IMR-90 (cell line): ENCODE results near the gene SNRPD3. TPM values are rescaled to one million over a fixed set of nuclear protein-coding genes. Genes with fewer than 3 reads are reported as not detected.
"Not testable (repeated sequence)": the region's sequence is repeated elsewhere in the genome, so short reads cannot be mapped to it uniquely, and the experiment has no call there.

Source experiments
- ATAC-seq: fragments of 200-7000 bp; cut with Tn5 transposase; 2 replicates; pipeline ENCODE4 v1.9.1; 2020; ENCODE audit warnings: low read depth, mild to moderate bottlenecking, moderate library complexity
- BruUV-seq: library from RNA; stranded (reverse); fragments of 400-500 nt; replicated peaks from 2 replicates; lab custom pipeline; 2021; lab: Mats Ljungman, UMichigan
- CTCF ChIA-PET: fragments of 300-600 bp; formaldehyde crosslinking; extraction: SDS; loops from one replicate; lab custom pipeline; 2021; ENCODE audit warnings: antibody characterized with exemption; lab: Yijun Ruan, JAX
- POLR2A ChIA-PET: fragments of 300-600 bp; sonication (Branson Sonifier 250); formaldehyde crosslinking; loops from one replicate; lab custom pipeline; 2022; ENCODE audit warnings: antibody characterized with exemption; ENCODE audit not compliant: unreplicated experiment; lab: Charles Lee
- DNase-seq: peaks from one replicate; pipeline ENCODE4 v3.0.0; 2013
- H2AFZ ChIP-seq: replicated peaks from 2 replicates; pipeline ENCODE3; 2013; ENCODE audit warnings: low read length, mild to moderate bottlenecking; ENCODE audit not compliant: poor library complexity
- H2AK5ac ChIP-seq: 2 replicates; pipeline ENCODE4 v1.6.1; 2013; ENCODE audit warnings: low read depth, low read length, inconsistent platforms
- H2AK9ac ChIP-seq: replicated peaks from 2 replicates; pipeline ENCODE3; 2013; ENCODE audit warnings: mild to moderate bottlenecking, low read depth, low read length, moderate library complexity; ENCODE audit not compliant: poor library complexity
- H2BK120ac ChIP-seq: 2 replicates; pipeline ENCODE4 v1.6.1; 2013; ENCODE audit warnings: low read depth, low read length, inconsistent platforms
- H2BK15ac ChIP-seq: 3 replicates; pipeline ENCODE4 v1.6.1; 2013; ENCODE audit warnings: low read depth, low read length, inconsistent platforms
- H2BK20ac ChIP-seq: 2 replicates; pipeline ENCODE4 v1.6.1; 2013; ENCODE audit warnings: low read depth, mild to moderate bottlenecking, inconsistent platforms, low read length, moderate library complexity
- H2BK5ac ChIP-seq: 2 replicates; pipeline ENCODE4 v1.6.1; 2013; ENCODE audit warnings: mild to moderate bottlenecking, low read depth, low read length, inconsistent platforms; ENCODE audit not compliant: poor library complexity, severe bottlenecking
- H3K14ac ChIP-seq: replicated peaks from 2 replicates; pipeline ENCODE4 v1.6.1; 2013; ENCODE audit warnings: low read depth, low read length, inconsistent platforms
- H3K18ac ChIP-seq: 2 replicates; pipeline ENCODE4 v1.6.1; 2013; ENCODE audit warnings: low read depth, low read length, control low read depth
- H3K23ac ChIP-seq: 2 replicates; pipeline ENCODE4 v1.6.1; 2013; ENCODE audit warnings: low read depth, low read length, inconsistent platforms
- H3K27ac ChIP-seq: 2 replicates; pipeline ENCODE4 v1.5.1; 2013; ENCODE audit warnings: mild to moderate bottlenecking, control low read depth, low read length; ENCODE audit not compliant: insufficient read depth
- H3K27me3 ChIP-seq: 2 replicates; pipeline ENCODE4 v1.6.1; 2013; ENCODE audit warnings: low read length; ENCODE audit not compliant: control insufficient read depth, insufficient read depth
- H3K36me3 ChIP-seq: 2 replicates; pipeline ENCODE4 v1.6.1; 2013; ENCODE audit warnings: low read length, mixed read lengths; ENCODE audit not compliant: control insufficient read depth, insufficient read depth
- H3K4ac ChIP-seq: 2 replicates; pipeline ENCODE4 v1.6.1; 2013; ENCODE audit warnings: low read depth, low read length, inconsistent platforms
- H3K4me1 ChIP-seq: 2 replicates; pipeline ENCODE4 v1.6.1; 2013; ENCODE audit warnings: low read length, mixed read lengths; ENCODE audit not compliant: control insufficient read depth, insufficient read depth
- H3K4me2 ChIP-seq: 2 replicates; pipeline ENCODE4 v1.6.1; 2013; ENCODE audit warnings: low read depth, mild to moderate bottlenecking, control low read depth, low read length, moderate library complexity
- H3K4me3 ChIP-seq: 2 replicates; pipeline ENCODE4 v1.5.1; 2013; ENCODE audit warnings: low read depth, mild to moderate bottlenecking, control low read depth, low read length, moderate library complexity; ENCODE audit not compliant: insufficient read depth
- H3K56ac ChIP-seq: 2 replicates; pipeline ENCODE4 v1.6.1; 2013; ENCODE audit warnings: low read length, inconsistent platforms; ENCODE audit not compliant: insufficient read depth; ENCODE audit errors: extremely low read depth
- H3K79me1 ChIP-seq, 2 experiments: 2 replicates each; pipeline ENCODE4 v1.6.1; 2013; ENCODE audit warnings: low read length in 2 of 2, inconsistent platforms in 1 of 2, low read depth in 1 of 2
- H3K9ac ChIP-seq: 2 replicates; pipeline ENCODE4 v1.6.1; 2013; ENCODE audit warnings: low read depth, low read length, control low read depth
- H3K9me1 ChIP-seq: 2 replicates; pipeline ENCODE4 v1.6.1; 2013; ENCODE audit warnings: low read length, inconsistent platforms; ENCODE audit not compliant: insufficient read depth
- H3K9me3 ChIP-seq: 2 replicates; pipeline ENCODE4 v1.6.1; 2013; ENCODE audit warnings: low read length; ENCODE audit not compliant: control insufficient read depth, insufficient read depth
- H4K20me1 ChIP-seq: 2 replicates; pipeline ENCODE4 v1.6.1; 2013; ENCODE audit warnings: low read length, inconsistent platforms; ENCODE audit not compliant: insufficient read depth
- H4K5ac ChIP-seq: 2 replicates; pipeline ENCODE4 v1.6.1; 2013; ENCODE audit warnings: mild to moderate bottlenecking, low read depth, low read length, control low read depth
- H4K8ac ChIP-seq, 2 experiments: 2 replicates each; pipeline ENCODE4 v1.6.1; 2013; ENCODE audit warnings: low read depth in 2 of 2, low read length in 2 of 2, control low read depth in 1 of 2, inconsistent platforms in 1 of 2
- H4K91ac ChIP-seq: 2 replicates; pipeline ENCODE4 v1.6.1; 2013; ENCODE audit warnings: low read depth, low read length, inconsistent platforms; ENCODE audit not compliant: insufficient read depth
- WGBS, 2 experiments: methylation state at CpG; one replicate each; pipeline versions ENCODE4 v1.1.5 to v1.1.7; 2013; ENCODE audit warnings: missing lambda C conversion rate in 2 of 2; ENCODE audit not compliant: insufficient read length in 1 of 2; ENCODE audit errors: extremely low coverage in 2 of 2; 5-methylcytosine and 5-hydroxymethylcytosine counted together
- dilution Hi-C: fragments of 300-500 bp; cut with HindIII; formaldehyde crosslinking; loops from one replicate; pipeline ENCODE4 v1.14.3; 2018; ENCODE audit warnings: low sequenced_read_pairs; ENCODE audit not compliant: unreplicated experiment
- in situ Hi-C: fragments of 300-500 bp; cut with MboI; formaldehyde crosslinking; loops from 3 replicates; pipeline ENCODE4 v1.14.3; 2019; ENCODE audit warnings: low sequenced_read_pairs, inconsistent platforms, mixed read lengths
- intact Hi-C: fragments of 100-400 bp; cut with micrococcal nuclease; formaldehyde crosslinking; loops from 2 replicates; pipeline ENCODE4 v1.10.0; 2022
- polyA plus RNA-seq, 3 experiments: library from polyadenylated mRNA; depleted of rRNA; stranded (reverse); fragments of >200 nt; gene quantifications; 2 replicates each; pipeline ENCODE4 v1.2.3, GENCODE V29; 2012; ENCODE audit warnings: low replicate concordance in 1 of 3
- total RNA-seq: library from RNA; depleted of rRNA; stranded (reverse); fragments of >200 nt; gene quantifications from 2 replicates; pipeline ENCODE4 v1.2.3, GENCODE V29; 2012

SNRPD3 gene
- total and polyA plus RNA-seq, 2 of the 4 experiments (the other 2 are of a cell fraction), result 158 to 283 TPM

DNA sequence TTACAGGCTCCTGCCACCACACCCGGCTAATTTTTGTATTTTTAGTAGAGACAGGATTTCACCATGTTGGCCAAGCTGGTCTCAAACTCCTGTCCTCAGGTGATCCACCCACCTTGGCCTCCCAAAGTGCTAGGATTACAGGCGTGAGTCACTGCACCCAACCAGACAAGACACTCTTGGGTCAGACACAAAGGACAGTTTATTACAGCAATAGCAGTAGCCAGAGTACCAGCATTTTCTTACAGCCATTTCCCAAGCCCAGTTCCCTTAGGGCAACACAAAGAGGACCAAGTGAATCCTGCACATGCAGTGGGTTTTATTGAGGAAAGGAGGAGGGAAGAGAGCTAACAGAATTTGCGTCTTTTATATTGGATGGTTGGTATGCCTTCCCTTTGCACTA lies 24.8 kb upstream of the SNRPD3 start:
- H3K56ac ChIP-seq, H3K9me3 ChIP-seq: not testable (repeated sequence)

More for the DNA sequence above, 24.8 kb upstream of the SNRPD3 start:
- H3K9me1 ChIP-seq, H3K4me1 ChIP-seq, H4K8ac ChIP-seq, CTCF ChIA-PET, H4K5ac ChIP-seq, ATAC-seq, H3K9ac ChIP-seq, H3K36me3 ChIP-seq, H2AK5ac ChIP-seq, H2AFZ ChIP-seq, H2BK5ac ChIP-seq, H3K27ac ChIP-seq, H4K20me1 ChIP-seq, H3K4me3 ChIP-seq, intact Hi-C loops, H2BK15ac ChIP-seq, H2BK120ac ChIP-seq, H2BK20ac ChIP-seq, dilution Hi-C loops, POLR2A ChIA-PET, H3K23ac ChIP-seq, DNase-seq, H3K14ac ChIP-seq, H2AK9ac ChIP-seq, H3K4ac ChIP-seq, H4K91ac ChIP-seq, H3K79me1 ChIP-seq, H3K4me2 ChIP-seq, H3K27me3 ChIP-seq, H3K18ac ChIP-seq, in situ Hi-C loops, BruUV-seq: not testable (repeated sequence)
- no CpG with 5 or more reads among the region's 3 CpGs for WGBS, 2 experiments
